ENCODE measurements around the gene EOLA2. TPM values are rescaled to one million over a fixed set of nuclear protein-coding genes. Genes with fewer than 3 reads are reported as not detected.
"Not testable (repeated sequence)": the region's sequence is repeated elsewhere in the genome, so short reads cannot be mapped to it uniquely, and the experiment has no call there.

EOLA2 gene
- total and polyA plus RNA-seq, 2 experiments from 2014 or later: 24.7 to 36.4 TPM

GRCh38 chrX:149903889-149904748 is 34.2 kb downstream of the EOLA2 start:
- Histone ChIP-seq H3K9me3 (ENCODE audit: low read depth) (no peaks in the 10 kb centered on the region), H3K4me1 (ENCODE audit: low read depth) (no peaks in the 10 kb centered on the region), H3K36me3 (no peaks in the 10 kb centered on the region), H3K27me3 (no peaks in the 10 kb centered on the region), H3K4me3 (no peak overlapping the region), H3K27ac (no peak overlapping the region)
- TF ChIP-seq CTCF (IDR thresholded peaks at IDR 0.05; ENCODE audit: low read depth, low read length): peak; percentile 32
- DNase-seq (ENCODE audit: low read depth in 1 of 2, low spot score in 1 of 2): peak in 1 of 2 donors; percentile 21

GRCh38 chrX:149898554-149898953 is 39.7 kb downstream of the EOLA2 start:
- no peaks in the 10 kb centered on the region for H3K4me1 ChIP-seq (ENCODE audit: low read depth)
- no peaks in the 10 kb centered on the region for H3K9me3 ChIP-seq (ENCODE audit: low read depth)
- no peak for DNase-seq (ENCODE audit: low read depth in 1 of 2, low spot score in 1 of 2)
- TF ChIP-seq CTCF (IDR thresholded peaks at IDR 0.05; ENCODE audit: low read depth, low read length): no peak
- H3K4me3 ChIP-seq: no peak overlapping the region
- no peaks in the 10 kb centered on the region for H3K27me3 ChIP-seq
- H3K36me3 ChIP-seq: no peaks in the 10 kb centered on the region
- H3K27ac ChIP-seq: no peak overlapping the region

- H3K4me3 ChIP-seq; H3K27ac ChIP-seq; H3K36me3 ChIP-seq; H3K4me1 ChIP-seq (ENCODE audit: low read depth); DNase-seq (ENCODE audit: low read depth in 1 of 2, low spot score in 1 of 2); H3K27me3 ChIP-seq; H3K9me3 ChIP-seq (ENCODE audit: low read depth): not testable (repeated sequence)
Observed at GRCh38 chrX:149890828-149891227, 47.5 kb downstream of the EOLA2 start.

Other genes with a start within 250 kb of the EOLA2 start
- not detected in 2 replicates for gene MAGEA11, start 226.4 kb downstream of the EOLA2 start, total RNA-seq
- gene MAGEA11, start 226.4 kb downstream of the EOLA2 start, polyA plus RNA-seq: not detected in 2 replicates
- gene HSFX1, start 164.4 kb downstream of the EOLA2 start, total RNA-seq: 4.0 and 5.2 TPM in 2 replicates
- gene HSFX1, start 164.4 kb downstream of the EOLA2 start, polyA plus RNA-seq: 2.6 and 3.5 TPM in 2 replicates
- gene MAGEA9, start 156.6 kb downstream of the EOLA2 start, total RNA-seq: not detected in 2 replicates
- gene MAGEA9, start 156.6 kb downstream of the EOLA2 start, polyA plus RNA-seq: not detected in 2 replicates
- not detected in 2 replicates for gene MAGEA8, start 57.3 kb downstream of the EOLA2 start, total RNA-seq
- 0.34 TPM in 1 of 2 replicates, not detected in the other for gene MAGEA8, start 57.3 kb downstream of the EOLA2 start, polyA plus RNA-seq
- not detected in 2 replicates for gene HSFX4, start 8.9 kb downstream of the EOLA2 start, total RNA-seq
- not detected in 2 replicates for gene HSFX4, start 8.9 kb downstream of the EOLA2 start, polyA plus RNA-seq

Measured in cardiac muscle cell (in vitro differentiated cells and primary cell).